GM12872 (cell line): ENCODE data around the gene SLC26A3.

Source experiments
- CTCF ChIP-seq: IDR thresholded peaks from 3 replicates; pipeline ENCODE4 v1.5.1; 2011; ENCODE audit warnings: low read depth, mild to moderate bottlenecking, low read length, moderate library complexity; ENCODE audit not compliant: insufficient read depth

The SLC26A3 gene

GRCh38 chr7:107813524-107813923, 10.5 kb upstream of the SLC26A3 start:
- TF ChIP-seq CTCF, result no peak

- TF ChIP-seq CTCF, result no peak
Observed at GRCh38 chr7:107811934-107812333, 8.9 kb upstream of the SLC26A3 start.

GRCh38 chr7:107810626-107811025, 7.6 kb upstream of the SLC26A3 start:
- TF ChIP-seq CTCF, result no peak

GRCh38 chr7:107809179-107809578, 6.2 kb upstream of the SLC26A3 start:
- no peak for TF ChIP-seq CTCF

GRCh38 chr7:107799647-107800264, 3.3 kb downstream of the SLC26A3 start:
- TF ChIP-seq CTCF, result no peak

GRCh38 chr7:107792364-107792763, 10.7 kb downstream of the SLC26A3 start:
- no peak for TF ChIP-seq CTCF

GRCh38 chr7:107789647-107790046, 13.4 kb downstream of the SLC26A3 start:
- no peak for TF ChIP-seq CTCF
